Vagina (tissue), 2 donors: ENCODE data around the gene POU4F3. TPM values are rescaled to one million over a fixed set of nuclear protein-coding genes. Genes with fewer than 3 reads are reported as not detected.

Source experiments
- DNase-seq, 2 donors: peaks; one replicate each; pipeline ENCODE4 v3.0.0-alpha.2; 2017; ENCODE audit errors: extremely low spot score in 2 of 2
- H3K27ac ChIP-seq: fragments of 200-600 bp; sonication (generic); one replicate; pipeline ENCODE4 v1.5.1; 2019
- H3K27me3 ChIP-seq: fragments of 200-600 bp; sonication (generic); one replicate; pipeline ENCODE4 v1.5.1; 2019
- H3K36me3 ChIP-seq, 2 donors: fragments of 200-600 bp; sonication (generic); one replicate each; pipeline ENCODE4 v1.5.1; 2017 to 2019
- H3K4me1 ChIP-seq: fragments of 200-600 bp; sonication (generic); one replicate; pipeline ENCODE4 v1.5.1; 2019
- H3K4me3 ChIP-seq, 2 donors: fragments of 200-600 bp; sonication (generic); 1 replicate in 1 of 2; 2 replicates in 1 of 2; pipeline ENCODE4 v1.5.1; 2016 to 2019
- H3K9me3 ChIP-seq: fragments of 200-600 bp; sonication (generic); one replicate; pipeline ENCODE4 v1.5.1; 2019
- POLR2A ChIP-seq, 2 donors: fragments of 450-650 bp; IDR thresholded peaks; one replicate each; pipeline ENCODE4 v1.6.1; 2017; ENCODE audit warnings: antibody characterized with exemption in 2 of 2, mild to moderate bottlenecking in 2 of 2, moderate library complexity in 2 of 2
- POLR2AphosphoS5 ChIP-seq, 2 donors: sonication (generic); formaldehyde crosslinking; IDR thresholded peaks; one replicate each; pipeline ENCODE4 v1.9.0; 2017; ENCODE audit warnings: antibody characterized with exemption in 2 of 2, mild to moderate bottlenecking in 2 of 2, low read depth in 1 of 2; ENCODE audit not compliant: insufficient read depth in 1 of 2
- intact Hi-C: fragments of 100-400 bp; cut with DNase I; formaldehyde crosslinking; loops from one replicate; pipeline ENCODE4 v1.15.1; 2023
- total RNA-seq: library from RNA; depleted of rRNA; stranded (reverse); fragments of >200 nt; gene quantifications from one replicate; pipeline ENCODE4 v1.2.3, GENCODE V29; 2016
- TF ChIP-seq, protein P1 (sequence below), 3 experiments: fragments of 450-650 bp in 2 of 3; fragments of 200-600 bp in 1 of 3; sonication (generic) in 1 of 3; IDR thresholded peaks; one replicate each; pipeline ENCODE4 v1.5.1; 2017 to 2019; ENCODE audit warnings: antibody characterized with exemption in 3 of 3, mild to moderate bottlenecking in 2 of 3, moderate library complexity in 2 of 3

The POU4F3 gene
- total RNA-seq, 1 donor from 2014 or later, result not detected

DNA sequence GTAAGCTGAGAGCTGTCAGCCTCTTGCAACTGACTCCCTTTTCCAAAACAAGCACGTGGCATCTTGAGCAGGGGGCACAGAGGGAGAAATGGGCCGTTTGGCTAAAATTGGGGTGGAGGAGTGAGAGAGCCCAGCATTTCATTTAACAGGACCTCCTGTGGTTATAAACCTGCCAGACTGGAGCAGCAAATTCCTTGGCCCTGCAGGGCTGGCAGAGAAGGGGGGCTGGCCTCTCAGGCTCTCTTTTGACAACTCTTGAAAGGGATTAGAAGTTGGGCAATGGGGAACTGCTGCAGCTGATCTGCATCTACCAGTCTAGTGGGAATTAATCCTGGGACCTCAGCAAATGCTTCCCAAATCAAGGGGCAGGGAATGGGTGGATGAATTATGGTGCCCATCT lies 7.2 kb upstream of the POU4F3 start:
- Histone ChIP-seq H3K9me3 (no peaks in the 10 kb centered on the region), H3K4me1 (no peaks in the 10 kb centered on the region), H3K27ac (no peak overlapping the region), H3K36me3 (no peaks in the 10 kb centered on the region), H3K27me3 (no peaks in the 10 kb centered on the region), H3K4me3 (no peak overlapping the region)
- intact Hi-C loops, result no loop called here
- TF ChIP-seq POLR2AphosphoS5 (IDR thresholded peaks at IDR 0.05; ENCODE audit: insufficient read depth in 1 of 2, low read depth in 1 of 2) (no peak), POLR2A (IDR thresholded peaks at IDR 0.05) (no peak)
- TF ChIP-seq, protein P1, sequence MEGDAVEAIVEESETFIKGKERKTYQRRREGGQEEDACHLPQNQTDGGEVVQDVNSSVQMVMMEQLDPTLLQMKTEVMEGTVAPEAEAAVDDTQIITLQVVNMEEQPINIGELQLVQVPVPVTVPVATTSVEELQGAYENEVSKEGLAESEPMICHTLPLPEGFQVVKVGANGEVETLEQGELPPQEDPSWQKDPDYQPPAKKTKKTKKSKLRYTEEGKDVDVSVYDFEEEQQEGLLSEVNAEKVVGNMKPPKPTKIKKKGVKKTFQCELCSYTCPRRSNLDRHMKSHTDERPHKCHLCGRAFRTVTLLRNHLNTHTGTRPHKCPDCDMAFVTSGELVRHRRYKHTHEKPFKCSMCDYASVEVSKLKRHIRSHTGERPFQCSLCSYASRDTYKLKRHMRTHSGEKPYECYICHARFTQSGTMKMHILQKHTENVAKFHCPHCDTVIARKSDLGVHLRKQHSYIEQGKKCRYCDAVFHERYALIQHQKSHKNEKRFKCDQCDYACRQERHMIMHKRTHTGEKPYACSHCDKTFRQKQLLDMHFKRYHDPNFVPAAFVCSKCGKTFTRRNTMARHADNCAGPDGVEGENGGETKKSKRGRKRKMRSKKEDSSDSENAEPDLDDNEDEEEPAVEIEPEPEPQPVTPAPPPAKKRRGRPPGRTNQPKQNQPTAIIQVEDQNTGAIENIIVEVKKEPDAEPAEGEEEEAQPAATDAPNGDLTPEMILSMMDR (IDR thresholded peaks at IDR 0.05), result no peak
- DNase-seq, result no peak

DNA sequence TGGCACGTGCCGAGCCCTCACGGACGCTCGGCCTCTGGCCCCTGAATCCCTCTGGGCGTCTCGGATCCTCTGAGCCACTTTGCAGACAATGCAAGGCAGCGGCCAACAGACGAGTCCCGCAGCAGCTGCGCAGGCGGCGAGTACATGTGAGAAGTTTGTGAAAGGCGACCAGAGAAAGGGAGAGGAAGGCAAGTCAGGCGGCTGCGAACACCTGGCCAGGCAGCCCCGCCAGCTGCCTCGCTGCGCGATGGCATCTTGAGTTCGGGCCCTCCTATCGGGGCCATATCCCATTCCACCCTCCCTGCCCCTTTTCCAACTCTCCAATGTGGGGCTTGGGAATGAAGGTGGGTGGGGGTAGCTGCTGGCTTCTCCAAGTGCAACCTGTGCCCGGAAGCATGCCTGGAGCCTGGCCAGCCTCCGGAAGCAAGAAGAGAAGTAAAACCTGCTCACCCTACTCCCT lies 4.5 kb upstream of the POU4F3 start:
- intact Hi-C loops, result no loop called here
- Histone ChIP-seq H3K27me3 (no peaks in the 10 kb centered on the region), H3K4me1 (no peaks in the 10 kb centered on the region), H3K27ac (no peak overlapping the region), H3K36me3 (no peaks in the 10 kb centered on the region), H3K9me3 (no peaks in the 10 kb centered on the region), H3K4me3 (no peak overlapping the region)
- TF ChIP-seq, protein P1 (IDR thresholded peaks at IDR 0.05), result no peak
- TF ChIP-seq POLR2A (IDR thresholded peaks at IDR 0.05) (no peak), POLR2AphosphoS5 (IDR thresholded peaks at IDR 0.05; ENCODE audit: insufficient read depth in 1 of 2, low read depth in 1 of 2) (no peak)
- no peak for DNase-seq

DNA sequence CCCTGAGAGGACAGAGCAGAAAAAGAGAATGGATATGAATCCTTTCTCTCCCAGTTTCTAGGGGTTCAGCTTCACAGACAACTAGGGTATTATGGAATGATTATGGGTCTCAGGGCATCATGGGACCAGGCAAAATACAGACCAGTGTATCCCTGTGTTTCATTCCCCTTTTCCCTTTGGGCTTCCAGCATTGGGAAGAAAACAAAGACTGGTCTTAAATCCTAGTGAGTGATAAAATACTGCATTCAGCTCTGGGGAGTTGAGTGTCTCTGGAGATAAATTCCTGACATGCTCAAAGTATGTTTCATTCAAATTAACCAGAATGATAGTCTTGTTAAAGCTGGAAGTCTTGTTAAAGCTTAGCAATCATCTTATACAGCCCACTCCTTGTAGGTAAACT lies 2.4 kb upstream of the POU4F3 start:
- Histone ChIP-seq H3K4me1 (no peaks in the 10 kb centered on the region), H3K36me3 (no peaks in the 10 kb centered on the region), H3K9me3 (no peaks in the 10 kb centered on the region), H3K27ac (no peak overlapping the region), H3K27me3 (no peaks in the 10 kb centered on the region), H3K4me3 (no peak overlapping the region)
- DNase-seq, result no peak
- intact Hi-C loops, result no loop called here
- TF ChIP-seq, protein P1 (IDR thresholded peaks at IDR 0.05), result no peak
- TF ChIP-seq POLR2AphosphoS5 (IDR thresholded peaks at IDR 0.05; ENCODE audit: insufficient read depth in 1 of 2, low read depth in 1 of 2) (no peak), POLR2A (IDR thresholded peaks at IDR 0.05) (no peak)

DNA sequence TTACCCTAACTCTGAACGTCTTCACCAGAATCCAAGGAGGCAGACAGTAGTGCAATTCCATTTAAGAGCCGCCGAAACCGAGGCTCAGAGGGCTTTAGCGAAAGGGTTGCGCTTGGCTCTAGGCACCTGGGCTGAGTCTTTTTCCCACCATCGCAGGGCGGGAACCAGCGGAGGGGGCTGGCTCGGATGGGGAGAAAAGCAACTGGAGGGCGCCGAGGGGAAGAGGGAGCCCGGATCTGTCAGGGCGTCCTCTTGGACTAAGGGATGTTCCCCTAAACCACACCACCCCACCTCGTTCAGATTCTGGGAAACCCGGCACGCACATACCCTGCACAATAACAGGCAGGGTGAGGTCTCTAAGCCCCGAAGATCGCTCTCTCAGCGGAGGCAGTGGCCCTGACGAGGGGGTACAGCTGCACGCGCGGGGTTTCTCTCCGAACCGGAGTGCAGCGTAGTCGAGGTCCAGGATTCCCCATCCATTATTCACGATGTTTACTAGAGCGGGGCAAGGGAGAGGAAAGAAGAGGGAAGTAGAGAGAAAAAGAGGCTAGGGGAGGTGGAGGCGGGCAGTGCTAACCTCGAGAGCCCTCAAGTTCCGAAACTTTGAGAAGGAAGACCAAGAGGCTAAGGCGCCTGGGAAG lies 1.3 kb upstream of the POU4F3 start:
- TF ChIP-seq POLR2AphosphoS5 (IDR thresholded peaks at IDR 0.05; ENCODE audit: insufficient read depth in 1 of 2, low read depth in 1 of 2) (no peak), POLR2A (IDR thresholded peaks at IDR 0.05) (no peak)
- TF ChIP-seq, protein P1 (IDR thresholded peaks at IDR 0.05), result no peak
- intact Hi-C loops, result no loop called here
- DNase-seq, result no peak
- no peak overlapping the region for H3K4me3 ChIP-seq
- H3K4me1 ChIP-seq, result no peaks in the 10 kb centered on the region
- no peak overlapping the region for H3K27ac ChIP-seq
- no peaks in the 10 kb centered on the region for H3K9me3 ChIP-seq
- H3K27me3 ChIP-seq, result peaks cover under 1% of the 10 kb centered on the region
- H3K36me3 ChIP-seq, result no peaks in the 10 kb centered on the region

DNA sequence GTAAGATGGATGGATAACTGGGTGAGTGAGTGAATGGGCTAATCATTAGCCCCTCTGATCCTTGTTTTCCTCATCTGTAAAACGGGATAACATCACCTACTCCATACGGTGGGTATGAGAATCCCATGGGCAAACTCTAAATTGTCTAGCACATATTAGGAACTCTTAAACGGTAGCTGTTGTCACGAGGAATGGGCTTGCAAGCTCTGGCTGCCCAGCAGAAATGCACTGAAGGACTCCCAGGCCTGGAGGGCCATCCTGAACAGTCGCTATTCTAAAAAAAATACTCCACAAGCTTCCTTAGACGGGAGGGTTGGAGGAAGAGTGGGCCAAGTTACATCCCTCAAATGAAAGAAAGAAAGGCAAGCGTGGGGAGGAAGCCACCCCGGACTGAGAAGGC lies 711 bp upstream of the POU4F3 start:
- Histone ChIP-seq H3K36me3 (no peaks in the 10 kb centered on the region), H3K4me3 (no peak overlapping the region), H3K4me1 (no peaks in the 10 kb centered on the region), H3K27ac (no peak overlapping the region), H3K27me3 (peaks cover 6% of the 10 kb centered on the region), H3K9me3 (no peaks in the 10 kb centered on the region)
- no peak for TF ChIP-seq POLR2AphosphoS5 (IDR thresholded peaks at IDR 0.05; ENCODE audit: insufficient read depth in 1 of 2, low read depth in 1 of 2)
- no peak for TF ChIP-seq POLR2A (IDR thresholded peaks at IDR 0.05)
- TF ChIP-seq, protein P1 (IDR thresholded peaks at IDR 0.05), result no peak
- intact Hi-C loops, result no loop called here
- DNase-seq, result no peak
